Neural cell (in vitro differentiated cells): ENCODE measurements around the gene SNX24. TPM values are rescaled to one million over a fixed set of nuclear protein-coding genes. Genes with fewer than 3 reads are reported as not detected.

Experiments used
- H2AFZ ChIP-seq: fragments of 200-600, 300-800 bp; sonication (generic), shearing (Covaris generic); 2 replicates; pipeline ENCODE4 v1.6.0; 2014; ENCODE audit warnings: low read depth, mild to moderate bottlenecking, antibody characterized with exemption, low read length, moderate library complexity
- H3F3A ChIP-seq: fragments of 200-600 bp; shearing (Covaris generic); 2 replicates; pipeline ENCODE4 v1.6.1; 2016; ENCODE audit warnings: mild to moderate bottlenecking, moderate library complexity, mixed read lengths, antibody characterized with exemption, low read length; ENCODE audit not compliant: insufficient read depth, poor library complexity, severe bottlenecking
- H3K27ac ChIP-seq: fragments of 200-600, 300-800 bp; sonication (generic), shearing (Covaris generic); 2 replicates; pipeline ENCODE4 v1.5.1; 2014; ENCODE audit warnings: mild to moderate bottlenecking, low read length, moderate library complexity
- H3K27me3 ChIP-seq: fragments of 300-800, 200-600 bp; sonication (generic), shearing (Covaris generic); 2 replicates; pipeline ENCODE4 v1.6.0; 2014; ENCODE audit warnings: mild to moderate bottlenecking, low read depth, low read length, moderate library complexity; ENCODE audit not compliant: insufficient read depth
- H3K36me3 ChIP-seq: fragments of 300-800, 200-600 bp; sonication (generic), shearing (Covaris generic); 2 replicates; pipeline ENCODE4 v1.5.1; 2014; ENCODE audit warnings: mild to moderate bottlenecking, antibody characterized with exemption, low read length, moderate library complexity; ENCODE audit not compliant: insufficient read depth
- H3K4me2 ChIP-seq: fragments of 300-800, 200-600 bp; sonication (generic), shearing (Covaris generic); 2 replicates; pipeline ENCODE4 v1.6.0; 2014; ENCODE audit warnings: mild to moderate bottlenecking, low read length
- H3K4me3 ChIP-seq: fragments of 300-800, 200-600 bp; sonication (generic), shearing (Covaris generic); 2 replicates; pipeline ENCODE4 v1.5.1; 2014; ENCODE audit warnings: mild to moderate bottlenecking, low read length, moderate library complexity
- H3K79me2 ChIP-seq: fragments of 200-600 bp; shearing (Covaris generic); replicated peaks from 2 replicates; pipeline ENCODE4 v1.6.0; 2014; ENCODE audit warnings: mild to moderate bottlenecking, low read length, moderate library complexity; ENCODE audit not compliant: insufficient read depth
- H3K9ac ChIP-seq: fragments of 300-800, 200-600 bp; sonication (generic), shearing (Covaris generic); 2 replicates; pipeline ENCODE4 v1.6.1; 2016; ENCODE audit warnings: mild to moderate bottlenecking, low read length, mixed read lengths
- H3K9me2 ChIP-seq: fragments of 200-600 bp; shearing (Covaris generic); 2 replicates; pipeline ENCODE4 v1.6.1; 2016; ENCODE audit warnings: mild to moderate bottlenecking, low read length, mixed read lengths; ENCODE audit not compliant: insufficient read depth
- H3K9me3 ChIP-seq: fragments of 200-600, 300-800 bp; sonication (generic), shearing (Covaris generic); 2 replicates; pipeline ENCODE4 v1.6.1; 2016; ENCODE audit warnings: mild to moderate bottlenecking, mixed run types, low read length, moderate library complexity, mixed read lengths
- H4K20me1 ChIP-seq: fragments of 200-600 bp; shearing (Covaris generic); 2 replicates; pipeline ENCODE4 v1.6.1; 2016; ENCODE audit warnings: mild to moderate bottlenecking, mixed run types; ENCODE audit not compliant: insufficient read depth
- EP300 ChIP-seq: fragments of 450-650 bp; conservative IDR thresholded peaks from 2 replicates; pipeline ENCODE4 v1.6.1; 2014; ENCODE audit warnings: antibody characterized with exemption, mild to moderate bottlenecking, moderate library complexity; ENCODE audit not compliant: poor library complexity, severe bottlenecking
- EZH2 ChIP-seq: fragments of 200-600, 300-800 bp; shearing (Covaris generic), sonication (generic); IDR thresholded peaks from 2 replicates; pipeline ENCODE4 v1.6.1; 2014; ENCODE audit warnings: antibody characterized with exemption, low read length, borderline replicate concordance, mild to moderate bottlenecking; ENCODE audit not compliant: insufficient read depth, poor library complexity, severe bottlenecking
- MXI1 ChIP-seq: fragments of 450-650 bp; conservative IDR thresholded peaks from 2 replicates; pipeline ENCODE4 v1.6.1; 2014; ENCODE audit warnings: antibody characterized with exemption, mild to moderate bottlenecking; ENCODE audit not compliant: poor library complexity, severe bottlenecking
- RAD21 ChIP-seq: fragments of 450-650 bp; conservative IDR thresholded peaks from 2 replicates; pipeline ENCODE4 v1.6.1; 2014; ENCODE audit warnings: antibody characterized with exemption, mild to moderate bottlenecking, moderate library complexity
- SMC3 ChIP-seq: fragments of 450-650 bp; conservative IDR thresholded peaks from 2 replicates; pipeline ENCODE4 v1.6.1; 2014; ENCODE audit warnings: antibody characterized with exemption, mild to moderate bottlenecking, moderate library complexity; ENCODE audit not compliant: poor library complexity
- TAF1 ChIP-seq: IDR thresholded peaks from 2 replicates; pipeline ENCODE4 v1.6.1; 2012; ENCODE audit warnings: low read depth
- polyA plus RNA-seq: library from polyadenylated mRNA; depleted of rRNA; stranded (reverse); fragments of >200 nt; gene quantifications from 2 replicates; pipeline ENCODE4 v1.2.3, GENCODE V29; 2014
- TF ChIP-seq, protein P1 (sequence below): IDR thresholded peaks from 2 replicates; pipeline ENCODE4 v1.6.1; 2012; ENCODE audit warnings: borderline replicate concordance
- TF ChIP-seq, protein P2 (sequence below): fragments of 450-650 bp; IDR thresholded peaks from 2 replicates; pipeline ENCODE4 v1.5.1; 2014; ENCODE audit warnings: antibody characterized with exemption, mild to moderate bottlenecking, moderate library complexity; ENCODE audit not compliant: poor library complexity, severe bottlenecking

The SNX24 gene
- polyA plus RNA-seq, 1 donor from 2014 or later, result 12.8 TPM

DNA sequence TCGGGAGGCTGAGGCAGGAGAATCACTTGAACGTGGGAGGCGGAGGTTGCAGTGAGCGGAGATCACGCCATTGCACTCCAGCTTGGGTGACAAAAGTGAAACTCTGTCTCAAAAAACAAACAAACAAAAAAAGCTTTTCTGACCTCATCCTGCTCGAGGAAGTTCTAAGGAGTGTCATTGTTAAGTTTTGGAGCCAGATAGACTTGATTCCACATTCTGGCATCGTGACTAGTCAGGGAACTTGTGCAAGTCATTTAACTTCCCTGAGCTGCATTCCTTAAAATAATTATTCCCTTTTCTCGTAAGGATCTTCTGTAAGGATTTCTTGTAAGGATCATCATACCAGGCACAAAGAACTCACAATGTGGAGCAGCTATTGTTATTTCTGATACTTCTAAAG lies 26.2 kb downstream of the SNX24 start:
- Histone ChIP-seq H3K9me3 (no peaks in the 10 kb centered on the region), H3K9ac (no peak overlapping the region), H3K9me2 (no peaks in the 10 kb centered on the region), H3K36me3 (no peaks in the 10 kb centered on the region), H3K27ac (no peak overlapping the region), H3K27me3 (no peaks in the 10 kb centered on the region), H3F3A (no peaks in the 10 kb centered on the region), H3K4me3 (no peak overlapping the region), H2AFZ (no peak overlapping the region), H3K79me2 (no peaks in the 10 kb centered on the region), H4K20me1 (no peaks in the 10 kb centered on the region), H3K4me2 (no peak overlapping the region)
- TF ChIP-seq, protein P1, sequence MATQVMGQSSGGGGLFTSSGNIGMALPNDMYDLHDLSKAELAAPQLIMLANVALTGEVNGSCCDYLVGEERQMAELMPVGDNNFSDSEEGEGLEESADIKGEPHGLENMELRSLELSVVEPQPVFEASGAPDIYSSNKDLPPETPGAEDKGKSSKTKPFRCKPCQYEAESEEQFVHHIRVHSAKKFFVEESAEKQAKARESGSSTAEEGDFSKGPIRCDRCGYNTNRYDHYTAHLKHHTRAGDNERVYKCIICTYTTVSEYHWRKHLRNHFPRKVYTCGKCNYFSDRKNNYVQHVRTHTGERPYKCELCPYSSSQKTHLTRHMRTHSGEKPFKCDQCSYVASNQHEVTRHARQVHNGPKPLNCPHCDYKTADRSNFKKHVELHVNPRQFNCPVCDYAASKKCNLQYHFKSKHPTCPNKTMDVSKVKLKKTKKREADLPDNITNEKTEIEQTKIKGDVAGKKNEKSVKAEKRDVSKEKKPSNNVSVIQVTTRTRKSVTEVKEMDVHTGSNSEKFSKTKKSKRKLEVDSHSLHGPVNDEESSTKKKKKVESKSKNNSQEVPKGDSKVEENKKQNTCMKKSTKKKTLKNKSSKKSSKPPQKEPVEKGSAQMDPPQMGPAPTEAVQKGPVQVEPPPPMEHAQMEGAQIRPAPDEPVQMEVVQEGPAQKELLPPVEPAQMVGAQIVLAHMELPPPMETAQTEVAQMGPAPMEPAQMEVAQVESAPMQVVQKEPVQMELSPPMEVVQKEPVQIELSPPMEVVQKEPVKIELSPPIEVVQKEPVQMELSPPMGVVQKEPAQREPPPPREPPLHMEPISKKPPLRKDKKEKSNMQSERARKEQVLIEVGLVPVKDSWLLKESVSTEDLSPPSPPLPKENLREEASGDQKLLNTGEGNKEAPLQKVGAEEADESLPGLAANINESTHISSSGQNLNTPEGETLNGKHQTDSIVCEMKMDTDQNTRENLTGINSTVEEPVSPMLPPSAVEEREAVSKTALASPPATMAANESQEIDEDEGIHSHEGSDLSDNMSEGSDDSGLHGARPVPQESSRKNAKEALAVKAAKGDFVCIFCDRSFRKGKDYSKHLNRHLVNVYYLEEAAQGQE, result no peak
- TF ChIP-seq MXI1, result no peak
- no peak for TF ChIP-seq SMC3
- TF ChIP-seq, protein P2, sequence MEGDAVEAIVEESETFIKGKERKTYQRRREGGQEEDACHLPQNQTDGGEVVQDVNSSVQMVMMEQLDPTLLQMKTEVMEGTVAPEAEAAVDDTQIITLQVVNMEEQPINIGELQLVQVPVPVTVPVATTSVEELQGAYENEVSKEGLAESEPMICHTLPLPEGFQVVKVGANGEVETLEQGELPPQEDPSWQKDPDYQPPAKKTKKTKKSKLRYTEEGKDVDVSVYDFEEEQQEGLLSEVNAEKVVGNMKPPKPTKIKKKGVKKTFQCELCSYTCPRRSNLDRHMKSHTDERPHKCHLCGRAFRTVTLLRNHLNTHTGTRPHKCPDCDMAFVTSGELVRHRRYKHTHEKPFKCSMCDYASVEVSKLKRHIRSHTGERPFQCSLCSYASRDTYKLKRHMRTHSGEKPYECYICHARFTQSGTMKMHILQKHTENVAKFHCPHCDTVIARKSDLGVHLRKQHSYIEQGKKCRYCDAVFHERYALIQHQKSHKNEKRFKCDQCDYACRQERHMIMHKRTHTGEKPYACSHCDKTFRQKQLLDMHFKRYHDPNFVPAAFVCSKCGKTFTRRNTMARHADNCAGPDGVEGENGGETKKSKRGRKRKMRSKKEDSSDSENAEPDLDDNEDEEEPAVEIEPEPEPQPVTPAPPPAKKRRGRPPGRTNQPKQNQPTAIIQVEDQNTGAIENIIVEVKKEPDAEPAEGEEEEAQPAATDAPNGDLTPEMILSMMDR, result no peak
- no peak for TF ChIP-seq EZH2
- TF ChIP-seq EP300, result no peak
- no peak for TF ChIP-seq RAD21

DNA sequence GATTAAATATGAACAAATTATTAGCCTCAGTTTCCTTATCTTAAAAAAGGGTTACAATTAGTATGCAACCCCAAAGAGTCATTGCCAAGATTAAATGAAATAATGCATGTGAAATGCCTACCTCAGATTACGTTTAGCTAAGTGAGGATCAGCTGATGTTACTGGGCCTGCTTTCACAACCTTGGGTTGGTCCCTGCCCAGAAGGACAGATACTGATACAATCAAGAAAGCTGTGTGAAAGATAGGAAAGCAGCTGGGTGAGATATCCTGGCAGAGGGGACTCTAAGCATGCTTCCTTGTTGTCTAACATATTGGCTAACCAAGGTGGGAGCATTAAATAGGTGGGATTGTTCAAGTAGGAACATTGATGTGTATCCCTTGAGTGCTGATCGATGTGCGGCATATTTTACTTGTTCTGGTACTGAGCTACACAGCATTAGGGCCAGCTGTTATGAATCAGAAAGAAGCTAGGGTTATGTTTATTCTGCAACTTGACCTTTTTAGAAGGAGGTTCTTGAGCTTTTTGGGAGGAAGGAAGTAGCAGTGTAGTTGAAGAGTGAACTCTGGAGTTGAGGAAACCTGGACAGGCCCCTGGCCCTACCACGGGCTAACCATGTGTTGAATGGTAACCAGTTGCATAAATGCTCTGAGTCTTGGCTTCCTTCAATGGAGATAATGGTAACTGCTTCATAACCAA lies 28.9 kb downstream of the SNX24 start:
- Histone ChIP-seq H3K79me2 (no peaks in the 10 kb centered on the region), H3F3A (no peaks in the 10 kb centered on the region), H3K36me3 (no peaks in the 10 kb centered on the region), H2AFZ (no peak overlapping the region), H3K4me3 (no peak overlapping the region), H3K9me2 (no peaks in the 10 kb centered on the region), H4K20me1 (no peaks in the 10 kb centered on the region), H3K27ac (no peak overlapping the region), H3K9ac (no peak overlapping the region), H3K4me2 (no peak overlapping the region), H3K9me3 (no peaks in the 10 kb centered on the region), H3K27me3 (no peaks in the 10 kb centered on the region)
- TF ChIP-seq TAF1, result no peak
- TF ChIP-seq EZH2, result no peak
- TF ChIP-seq SMC3, result no peak
- TF ChIP-seq, protein P1, result no peak
